IMR-90 (cell line): ENCODE data around the gene FCGR3B.
"Not testable (repeated sequence)": the region's sequence is repeated elsewhere in the genome, so short reads cannot be mapped to it uniquely, and the experiment has no call there.

Experiments
- BHLHE40 ChIP-seq: fragments of 150-350 bp; IDR thresholded peaks from 2 replicates; pipeline ENCODE4 v1.6.1; 2016; ENCODE audit warnings: mild to moderate bottlenecking, low read depth, low read length
- CTCF ChIP-seq: conservative IDR thresholded peaks from 2 replicates; pipeline ENCODE4 v1.5.1; 2012; ENCODE audit warnings: mild to moderate bottlenecking, low read depth, low read length, improper control_type of control experiment
- MAFK ChIP-seq: IDR thresholded peaks from 2 replicates; pipeline ENCODE4 v1.6.1; 2012; ENCODE audit warnings: low read depth, low read length, improper control_type of control experiment
- MAZ ChIP-seq: IDR thresholded peaks from 2 replicates; pipeline ENCODE4 v1.6.1; 2012; ENCODE audit warnings: low read depth, mild to moderate bottlenecking, low read length, improper control_type of control experiment, moderate library complexity, borderline replicate concordance
- POLR2A ChIP-seq: IDR thresholded peaks from 2 replicates; pipeline ENCODE4 v1.6.1; 2012; ENCODE audit warnings: mild to moderate bottlenecking, low read depth, low read length
- RAD21 ChIP-seq: IDR thresholded peaks from 2 replicates; pipeline ENCODE4 v1.6.1; 2012; ENCODE audit warnings: low read length, improper control_type of control experiment
- RCOR1 ChIP-seq: IDR thresholded peaks from 2 replicates; pipeline ENCODE4 v1.6.1; 2012; ENCODE audit warnings: mild to moderate bottlenecking, low read length, improper control_type of control experiment; ENCODE audit not compliant: insufficient replicate concordance
- USF2 ChIP-seq: fragments of 150-350 bp; IDR thresholded peaks from 2 replicates; pipeline ENCODE4 v1.6.1; 2017; ENCODE audit warnings: mild to moderate bottlenecking, antibody characterized with exemption, low read length, low read depth

GRCh38 chr1:161653541-161653940 lies 22.6 kb upstream of the FCGR3B start:
- not testable (repeated sequence) for TF ChIP-seq CTCF, MAZ, RCOR1, RAD21, MAFK, USF2, POLR2A, BHLHE40
